K562 (cell line): Measurements from ENCODE around the gene RGS9BP. TPM values are rescaled to one million over a fixed set of nuclear protein-coding genes. Genes with fewer than 3 reads are reported as not detected.

Experiments used
- ATAC-seq: fragments of 200-7000 bp; cut with Tn5 transposase; 3 replicates; pipeline ENCODE4 v1.9.1; 2020; ENCODE audit warnings: moderate library complexity
- BruUV-seq: library from RNA; stranded (reverse); fragments of 400-500 nt; replicated peaks from 2 replicates; lab custom pipeline; 2021; lab: Mats Ljungman, UMichigan
- CTCF ChIA-PET: fragments of 300-600 bp; formaldehyde crosslinking; extraction: SDS; loops from one replicate; lab custom pipeline; 2021; ENCODE audit warnings: low intra/inter-chr PET ratio; lab: Yijun Ruan, JAX
- POLR2A ChIA-PET: fragments of 300-600, 350-650 bp; sonication (Branson Sonifier 250); formaldehyde crosslinking; extraction: SDS; loops from one replicate; lab custom pipeline; 2021; ENCODE audit warnings: antibody characterized with exemption, inconsistent platforms; lab: Yijun Ruan, JAX
- DNase-seq, 4 experiments: peaks; one replicate each; pipeline versions ENCODE4 v3.0.0 to v3.0.0-alpha.2; 2011 to 2018; ENCODE audit warnings: low spot score in 3 of 4, mixed read lengths in 3 of 4; ENCODE audit errors: extremely low read depth in 1 of 4
- FAIRE-seq: peaks from 2 replicates; lab custom pipeline; 2011; peaks lifted over from hg19 to GRCh38; lab: Jason Lieb, UNC
- H2AFZ ChIP-seq: 2 replicates; pipeline ENCODE4 v1.6.0; 2011; ENCODE audit warnings: low read depth, low read length, control low read depth, inconsistent platforms
- H3K27ac ChIP-seq: fragments of 200-600 bp; 3 replicates; pipeline ENCODE4 v1.8.0; 2011; ENCODE audit warnings: low read depth, mild to moderate bottlenecking, control low read depth, inconsistent platforms, low read length, moderate library complexity, mixed read lengths; ENCODE audit errors: extremely low read depth
- H3K27me3 ChIP-seq, 2 experiments: fragments of 300-600 bp in 1 of 2; 2 replicates in 1 of 2; 3 replicates in 1 of 2; pipeline versions ENCODE4 v1.6.0 to v1.8.0; 2011; ENCODE audit warnings: inconsistent platforms in 2 of 2, low read length in 2 of 2, mild to moderate bottlenecking in 1 of 2, mixed read lengths in 1 of 2, moderate library complexity in 1 of 2; ENCODE audit not compliant: control insufficient read depth in 2 of 2, insufficient read depth in 2 of 2
- H3K36me3 ChIP-seq: fragments of 300-600 bp; 3 replicates; pipeline ENCODE4 v1.8.0; 2011; ENCODE audit warnings: mild to moderate bottlenecking, low read length, inconsistent platforms; ENCODE audit not compliant: control insufficient read depth, insufficient read depth
- H3K4me1 ChIP-seq, 2 experiments: fragments of 200-600 bp in 1 of 2; replicated peaks in 1 of 2; 2 replicates in 1 of 2; 3 replicates in 1 of 2; pipeline versions ENCODE4 v1.5.1 to v1.8.0; 2011; ENCODE audit warnings: inconsistent platforms in 2 of 2, low read length in 2 of 2, mild to moderate bottlenecking in 1 of 2, mixed read lengths in 1 of 2, moderate library complexity in 1 of 2; ENCODE audit not compliant: control insufficient read depth in 2 of 2, insufficient read depth in 2 of 2
- H3K4me2 ChIP-seq: 2 replicates; pipeline ENCODE4 v1.6.1; 2011; ENCODE audit warnings: low read length, control low read depth, inconsistent platforms, mixed read lengths; ENCODE audit not compliant: insufficient read depth
- H3K4me3 ChIP-seq: fragments of 200-600 bp; sonication (generic), shearing (Covaris generic); 2 replicates; pipeline ENCODE4 v1.5.1; 2016; ENCODE audit warnings: control low read depth, inconsistent platforms
- H3K79me2 ChIP-seq: fragments of 200-600 bp; 3 replicates; pipeline ENCODE4 v1.8.0; 2011; ENCODE audit warnings: low read length, inconsistent platforms; ENCODE audit not compliant: control insufficient read depth, insufficient read depth
- H3K9ac ChIP-seq, 2 experiments: 2 replicates each; pipeline versions ENCODE4 v1.6.0 to v1.6.1; 2011; ENCODE audit warnings: low read depth in 2 of 2, low read length in 2 of 2, control low read depth in 1 of 2, inconsistent platforms in 1 of 2, mild to moderate bottlenecking in 1 of 2, mixed read lengths in 1 of 2; ENCODE audit not compliant: insufficient read depth in 1 of 2
- H3K9me1 ChIP-seq: one replicate; pipeline ENCODE4 v1.6.0; 2011; ENCODE audit warnings: inconsistent platforms, mild to moderate bottlenecking, low read length, moderate library complexity; ENCODE audit not compliant: control insufficient read depth, insufficient read depth
- H3K9me3 ChIP-seq: replicated peaks from 2 replicates; pipeline ENCODE4 v1.5.1; 2011; ENCODE audit warnings: low read depth, low read length, inconsistent platforms; ENCODE audit not compliant: control insufficient read depth, insufficient read depth
- H4K20me1 ChIP-seq: replicated peaks from 2 replicates; pipeline ENCODE4 v1.6.1; 2011; ENCODE audit warnings: low read length, inconsistent platforms, mixed read lengths; ENCODE audit not compliant: control insufficient read depth, insufficient read depth
- CEBPG ChIP-seq, 3 experiments: fragments of 200-800 bp in 1 of 3; sonication (Bioruptor generic) in 1 of 3; sonication (generic) in 1 of 3; formaldehyde crosslinking in 1 of 3; IDR thresholded peaks in 2 of 3; conservative IDR thresholded peaks in 1 of 3; 2 replicates each; pipeline versions ENCODE4 v1.6.1 to v1.8.0; 2016 to 2022; ENCODE audit warnings: missing compliant biosample characterization in 2 of 3, missing genetic modification characterization in 2 of 3, mild to moderate bottlenecking in 1 of 3, missing genetic modification reagents in 1 of 3
- ETV1 ChIP-seq: fragments of 450-650 bp; conservative IDR thresholded peaks from 2 replicates; pipeline ENCODE4 v1.6.1; 2016; ENCODE audit warnings: missing genetic modification characterization, control low read depth, low read depth, missing compliant biosample characterization
- HDAC6 ChIP-seq: IDR thresholded peaks from 2 replicates; pipeline ENCODE4 v1.6.1; 2012; ENCODE audit warnings: low read depth, mild to moderate bottlenecking, control low read depth, inconsistent platforms, low read length, moderate library complexity
- JUND ChIP-seq, 2 experiments: IDR thresholded peaks; 2 replicates in 1 of 2; 3 replicates in 1 of 2; pipeline ENCODE4 v1.6.1; 2011; ENCODE audit warnings: borderline replicate concordance in 2 of 2, low read depth in 2 of 2, low read length in 2 of 2, improper control_type of control experiment in 1 of 2, missing biosample characterization in 1 of 2, missing genetic modification characterization in 1 of 2, missing genetic modification reagents in 1 of 2
- KDM1A ChIP-seq, 2 experiments: fragments of 450-650 bp; IDR thresholded peaks; 2 replicates each; pipeline ENCODE4 v1.6.1; 2016; ENCODE audit warnings: mild to moderate bottlenecking in 2 of 2
- NR2C2 ChIP-seq, 2 experiments: fragments of 200-800 bp in 1 of 2; sonication (Bioruptor generic) in 1 of 2; sonication (generic) in 1 of 2; formaldehyde crosslinking in 1 of 2; IDR thresholded peaks; 2 replicates each; pipeline versions ENCODE4 v1.6.1 to v1.8.0; 2016 to 2022; ENCODE audit warnings: mild to moderate bottlenecking in 1 of 2, missing compliant biosample characterization in 1 of 2, missing genetic modification characterization in 1 of 2, missing genetic modification reagents in 1 of 2
- PCBP1 ChIP-seq: fragments of 200-400 bp; formaldehyde crosslinking; IDR thresholded peaks from 2 replicates; pipeline ENCODE4 v1.6.1; 2018; ENCODE audit warnings: mild to moderate bottlenecking, low read depth, low read length; ENCODE audit not compliant: poor library complexity, severe bottlenecking
- ZNF311 ChIP-seq: fragments of 250-450 bp; sonication (Bioruptor Pico); IDR thresholded peaks from 2 replicates; pipeline ENCODE4 v1.4.0; 2020; ENCODE audit warnings: mild to moderate bottlenecking, moderate library complexity
- ZNF41 ChIP-seq: fragments of 250-450 bp; sonication (Bioruptor Pico); conservative IDR thresholded peaks from 2 replicates; pipeline ENCODE4 v1.4.0; 2020; ENCODE audit warnings: mild to moderate bottlenecking
- WGBS: fragments of 100-300 bp; shearing (Covaris generic); methylation state at CpG from one replicate; pipeline ENCODE4 v1.1.6; 2016; ENCODE audit warnings: low coverage, mixed read lengths; ENCODE audit not compliant: insufficient coverage; ENCODE audit errors: missing lambda C conversion rate; 5-methylcytosine and 5-hydroxymethylcytosine counted together
- in situ Hi-C: fragments of 300-500 bp; cut with MboI; formaldehyde crosslinking; loops from 4 replicates; pipeline ENCODE4 v1.15.0; 2018; ENCODE audit warnings: inconsistent platforms, mixed read lengths
- intact Hi-C: fragments of 100-400 bp; cut with micrococcal nuclease; formaldehyde crosslinking; loops from 2 replicates; pipeline ENCODE4 v1.14.2; 2022
- polyA plus RNA-seq, 8 experiments: library from polyadenylated mRNA; depleted of rRNA in 4 of 8; stranded (reverse) in 5 of 8; unstranded in 3 of 8; fragments of >200 nt; fragmentation: Nextera tagmentation in 2 of 8; fragmentation: Illumina TruSeq in 1 of 8; extraction: Ambion mirVana in 2 of 8; extraction: Trizol in 1 of 8; gene quantifications; 2 replicates each; pipeline versions ENCODE4 v1.2.1 to v1.2.3, GENCODE V29; 2011 to 2014; ENCODE audit warnings: inconsistent platforms in 1 of 8, missing spikeins in 1 of 8
- total RNA-seq, 7 experiments: library from RNA; depleted of rRNA in 6 of 7; stranded (reverse); fragments of >200 nt in 6 of 7; fragmentation: Illumina TruSeq in 2 of 7; extraction: Trizol in 2 of 7; gene quantifications; 2 replicates each; pipeline versions ENCODE4 v1.2.1 to v1.2.3, GENCODE V29; 2011 to 2021; ENCODE audit warnings: low replicate concordance in 1 of 7
- TF ChIP-seq, protein P1 (sequence below), 2 experiments: fragments of 450-650 bp in 1 of 2; sonication (generic) in 1 of 2; formaldehyde crosslinking in 1 of 2; IDR thresholded peaks in 1 of 2; conservative IDR thresholded peaks in 1 of 2; 2 replicates each; pipeline versions ENCODE4 v1.6.1 to v1.8.1; 2016 to 2023; ENCODE audit warnings: mild to moderate bottlenecking in 2 of 2, moderate library complexity in 2 of 2, inconsistent platforms in 1 of 2, missing genetic modification reagents in 1 of 2

Gene RGS9BP
- total and polyA plus RNA-seq, 9 of the 15 experiments (the other 6 are each of a cell fraction or from before 2014, with no cell fraction given): 0.03 to 1.3 (median 0.49) TPM

DNA sequence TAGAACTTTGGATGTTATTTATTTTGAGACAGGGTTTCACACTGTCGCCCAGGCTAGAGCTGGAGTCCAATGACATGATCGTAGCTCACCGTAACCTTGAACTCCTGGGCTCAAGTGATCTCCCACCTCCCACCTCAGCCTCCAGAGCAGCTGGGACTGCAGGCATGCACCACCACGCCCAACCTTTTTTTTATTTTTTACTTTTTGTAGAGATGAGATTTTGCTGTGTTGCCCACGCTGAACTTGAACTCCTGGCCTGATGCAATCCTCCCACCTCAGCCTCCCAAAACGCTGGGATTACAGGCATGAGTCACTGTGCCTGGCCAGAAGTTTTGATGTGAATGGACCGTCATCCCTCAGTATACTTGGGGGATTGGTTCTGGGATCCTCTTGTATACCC lies 14.3 kb upstream of the RGS9BP start:
- peaks cover 77% of the 10 kb centered on the region for H3K79me2 ChIP-seq
- no peaks in the 10 kb centered on the region for H3K27me3 ChIP-seq
- H3K4me2 ChIP-seq: no peak overlapping the region
- BruUV-seq: no TSS peak
- H3K4me1 ChIP-seq: peaks cover 4 to 12% of the 10 kb centered on the region in 2 experiments; a peak in 4 of 5 replicates
- H3K27ac ChIP-seq: peak overlapping the region; percentile 1; the same call in 1 of the 3 replicates
- ChIA-PET POLR2A (no interaction called here), CTCF (no interaction called here)
- intact Hi-C loops (no loop called here), in situ Hi-C loops (no loop called here)
- ATAC-seq: peak; percentile 46
- no peaks in the 10 kb centered on the region for H3K9me1 ChIP-seq
- TF ChIP-seq ZNF311 (CRISPR knock-in tag) (no peak), HDAC6 (no peak), NR2C2 (CRISPR knock-in tag; IDR thresholded peaks at IDR 0.05) (no peak), NR2C2 (tag; IDR thresholded peaks at IDR 0.05) (peak; percentile 29; the same call in 1 of the 2 replicates), JUND (IDR thresholded peaks at IDR 0.05; ENCODE audit: borderline replicate concordance, low read depth, low read length) (peak; percentile 60; the same call in 1 of the 2 replicates), JUND (tag; IDR thresholded peaks at IDR 0.05; ENCODE audit: borderline replicate concordance, low read depth, low read length) (no peak; the same call in 2 of the 3 replicates), KDM1A (IDR thresholded peaks at IDR 0.05) (peak in 1 of 2 experiments; percentile 54; a peak in 1 of 4 replicates), PCBP1 (no peak), ETV1 (no peak), ZNF41 (CRISPR knock-in tag) (no peak), CEBPG (CRISPR knock-in tag; IDR thresholded peaks at IDR 0.05) (no peak), CEBPG (tag; conservative IDR thresholded peaks at IDR 0.05 in 1 of 2, IDR thresholded peaks at IDR 0.05 in 1 of 2) (0 out of 4 replicates have a peak, but pooled peaks of 1 of the 2 experiments have one; percentile 24)
- TF ChIP-seq, protein P1, sequence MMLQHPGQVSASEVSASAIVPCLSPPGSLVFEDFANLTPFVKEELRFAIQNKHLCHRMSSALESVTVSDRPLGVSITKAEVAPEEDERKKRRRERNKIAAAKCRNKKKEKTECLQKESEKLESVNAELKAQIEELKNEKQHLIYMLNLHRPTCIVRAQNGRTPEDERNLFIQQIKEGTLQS (IDR thresholded peaks at IDR 0.05): peak; percentile 68
- TF ChIP-seq, protein P1 (CRISPR knock-in tag; conservative IDR thresholded peaks at IDR 0.05): no peak
- H2AFZ ChIP-seq: no peak overlapping the region
- no peak for DNase-seq
- H3K9me3 ChIP-seq: no peaks in the 10 kb centered on the region
- no peaks in the 10 kb centered on the region; the same call in 1 of the 2 replicates for H4K20me1 ChIP-seq
- peaks cover 57% of the 10 kb centered on the region for H3K36me3 ChIP-seq
- WGBS: 65% methylated on average over 7 of the region's 7 CpGs
- peak; percentile 65 for FAIRE-seq
- no peak overlapping the region for H3K9ac ChIP-seq
- no peak overlapping the region for H3K4me3 ChIP-seq
